SK-N-SH treated with all-trans-retinoic acid at 6 μM for 48 hours (cell line): ENCODE data around the gene FNDC3B.

ENCODE experiments used
- ARNTL ChIP-seq: fragments of 450-650 bp; formaldehyde crosslinking; IDR thresholded peaks from 2 replicates; pipeline ENCODE4 v1.5.0; 2020; ENCODE audit warnings: low read depth, mild to moderate bottlenecking, moderate library complexity, borderline replicate concordance
- GLIS3 ChIP-seq: fragments of 250-450 bp; sonication (Bioruptor Pico); IDR thresholded peaks from 2 replicates; pipeline ENCODE4 v1.5.0; 2020; ENCODE audit warnings: mild to moderate bottlenecking, moderate library complexity
- PATZ1 ChIP-seq: fragments of 250-450 bp; sonication (Bioruptor Pico); IDR thresholded peaks from 2 replicates; pipeline ENCODE4 v1.8.0; 2020; ENCODE audit warnings: mild to moderate bottlenecking, moderate library complexity, borderline replicate concordance
- RARB ChIP-seq: fragments of 250-450 bp; sonication (Bioruptor Pico); IDR thresholded peaks from 2 replicates; pipeline ENCODE4 v1.8.0; 2021; ENCODE audit warnings: mild to moderate bottlenecking, moderate library complexity
- SNAI2 ChIP-seq: fragments of 250-450 bp; sonication (Bioruptor Pico); IDR thresholded peaks from 2 replicates; pipeline ENCODE4 v1.5.0; 2020; ENCODE audit warnings: mild to moderate bottlenecking, moderate library complexity
- ZFP30 ChIP-seq: fragments of 450-650 bp; formaldehyde crosslinking; IDR thresholded peaks from 2 replicates; pipeline ENCODE4 v1.5.0; 2022; ENCODE audit warnings: mild to moderate bottlenecking, moderate library complexity
- ZNF565 ChIP-seq: fragments of 450-650 bp; formaldehyde crosslinking; conservative IDR thresholded peaks from 2 replicates; pipeline ENCODE4 v1.5.0; 2020; ENCODE audit warnings: low read depth, mild to moderate bottlenecking, moderate library complexity
- ZNF70 ChIP-seq: fragments of 450-650 bp; formaldehyde crosslinking; IDR thresholded peaks from 2 replicates; pipeline ENCODE4 v1.5.0; 2020; ENCODE audit warnings: mild to moderate bottlenecking, moderate library complexity

GRCh38 chr3:172225215-172225707, 185.9 kb downstream of the FNDC3B start:
- TF ChIP-seq ZFP30 (no peak), SNAI2 (CRISPR knock-in tag) (no peak), PATZ1 (CRISPR knock-in tag) (no peak), ARNTL (CRISPR knock-in tag) (no peak), ZNF565 (CRISPR knock-in tag) (no peak), RARB (no peak), ZNF70 (CRISPR knock-in tag) (no peak), GLIS3 (CRISPR knock-in tag) (no peak)
